Colonic mucosa (tissue), 4 donors: Measurements from ENCODE around the gene BCL6. TPM values are rescaled to one million over a fixed set of nuclear protein-coding genes. Genes with fewer than 3 reads are reported as not detected.

ENCODE experiments used
- DNase-seq: peaks from one replicate; pipeline ENCODE4 v3.0.0-alpha.2; 2020
- H3K27ac ChIP-seq: fragments of 200-600 bp; one replicate; pipeline ENCODE4 v1.8.0; 2021
- H3K27me3 ChIP-seq: fragments of 200-600 bp; one replicate; pipeline ENCODE4 v1.8.0; 2021
- H3K36me3 ChIP-seq: fragments of 200-600 bp; one replicate; pipeline ENCODE4 v1.8.0; 2021
- H3K4me1 ChIP-seq: fragments of 200-600 bp; one replicate; pipeline ENCODE4 v1.8.0; 2021; ENCODE audit warnings: mild to moderate bottlenecking
- H3K4me3 ChIP-seq: fragments of 200-600 bp; one replicate; pipeline ENCODE4 v1.8.0; 2021
- H3K9ac ChIP-seq, 2 donors: one replicate each; pipeline ENCODE4 v1.7.0; 2013; ENCODE audit warnings: control low read depth in 2 of 2, low read depth in 2 of 2, low read length in 2 of 2
- H3K9me3 ChIP-seq: fragments of 200-600 bp; one replicate; pipeline ENCODE4 v1.8.0; 2021
- CTCF ChIP-seq: fragments of 200-600 bp; IDR thresholded peaks from one replicate; pipeline ENCODE4 v1.8.0; 2022; ENCODE audit warnings: antibody characterized with exemption, mild to moderate bottlenecking
- intact Hi-C: fragments of 100-400 bp; cut with DNase I; formaldehyde crosslinking; loops from one replicate; pipeline ENCODE4 v1.14.1; 2022
- total RNA-seq, 2 donors: library from RNA; stranded (reverse); fragmentation: NEBNext Ultra II Directional in 1 of 2; extraction: Animal tissue kit (Norgen Biotek cat#: 25700) in 1 of 2; gene quantifications; one replicate each; pipeline ENCODE4 v1.2.1, GENCODE V29; 2021
- donor health status: healthy.
- donor health status: DM: no; HTN: no; CAD: no.
- donor health status: DM: no; HTN: no; CAD: no.

The BCL6 gene
- total RNA-seq, 2 donors from 2014 or later: 8.8 to 30.2 TPM

- Histone ChIP-seq H3K9me3 (no peaks in the 10 kb centered on the region), H3K4me1 (no peaks in the 10 kb centered on the region), H3K27ac (no peak overlapping the region), H3K9ac (no peak overlapping the region), H3K36me3 (no peaks in the 10 kb centered on the region), H3K27me3 (no peaks in the 10 kb centered on the region), H3K4me3 (no peak overlapping the region)
- no peak for TF ChIP-seq CTCF
- intact Hi-C loops: no loop called here
- DNase-seq: no peak
Observed at GRCh38 chr3:187759601-187760000, 14.3 kb upstream of the BCL6 start.

GRCh38 chr3:187758318-187758955 lies 13.2 kb upstream of the BCL6 start:
- Histone ChIP-seq H3K36me3 (no peaks in the 10 kb centered on the region), H3K9ac (no peak overlapping the region), H3K9me3 (no peaks in the 10 kb centered on the region), H3K27me3 (no peaks in the 10 kb centered on the region), H3K4me3 (no peak overlapping the region), H3K27ac (no peak overlapping the region), H3K4me1 (no peaks in the 10 kb centered on the region)
- intact Hi-C loops: no loop called here
- TF ChIP-seq CTCF: no peak
- no peak for DNase-seq

GRCh38 chr3:187753516-187753915 lies 8.2 kb upstream of the BCL6 start:
- TF ChIP-seq CTCF: no peak
- H3K9me3 ChIP-seq: no peaks in the 10 kb centered on the region
- H3K36me3 ChIP-seq: no peaks in the 10 kb centered on the region
- H3K27ac ChIP-seq: no peak overlapping the region
- H3K27me3 ChIP-seq: no peaks in the 10 kb centered on the region
- no peaks in the 10 kb centered on the region for H3K4me1 ChIP-seq
- H3K9ac ChIP-seq: no peak overlapping the region
- intact Hi-C loops: no loop called here
- H3K4me3 ChIP-seq: no peak overlapping the region
- DNase-seq: no peak

- Histone ChIP-seq H3K9ac (peak overlapping the region; percentile 26 to 76), H3K27me3 (no peaks in the 10 kb centered on the region), H3K27ac (peak overlapping the region; percentile 72), H3K36me3 (no peaks in the 10 kb centered on the region), H3K4me1 (no peaks in the 10 kb centered on the region), H3K9me3 (no peaks in the 10 kb centered on the region), H3K4me3 (peak overlapping the region; percentile 14)
- peak; percentile 60 for DNase-seq
- intact Hi-C loops: no loop called here
- no peak for TF ChIP-seq CTCF
Observed at GRCh38 chr3:187750513-187751123, 5.3 kb upstream of the BCL6 start.

GRCh38 chr3:187750006-187750512 lies 4.8 kb upstream of the BCL6 start:
- Histone ChIP-seq H3K4me3 (peak overlapping the region; percentile 14), H3K9me3 (no peaks in the 10 kb centered on the region), H3K4me1 (no peaks in the 10 kb centered on the region), H3K27ac (peak overlapping the region; percentile 72), H3K9ac (peak overlapping the region; percentile 26 to 76), H3K27me3 (no peaks in the 10 kb centered on the region), H3K36me3 (no peaks in the 10 kb centered on the region)
- intact Hi-C loops: no loop called here
- DNase-seq: peak; percentile 83
- TF ChIP-seq CTCF: no peak
